OCI-LY3 (cell line): ENCODE data around the gene TNFRSF8.

ENCODE experiments used
- EZH2phosphoT487 ChIP-seq: fragments of 200-600 bp; shearing (Covaris generic); IDR thresholded peaks from 2 replicates; pipeline ENCODE4 v1.6.1; 2018; ENCODE audit warnings: antibody characterized with exemption, mixed run types, low read depth
- TF ChIP-seq, protein P1 (sequence below): fragments of 200-600, 300-600 bp; sonication (generic); IDR thresholded peaks from 2 replicates; pipeline ENCODE4 v1.5.1; 2014; ENCODE audit warnings: antibody characterized with exemption, low read length, low read depth

DNA sequence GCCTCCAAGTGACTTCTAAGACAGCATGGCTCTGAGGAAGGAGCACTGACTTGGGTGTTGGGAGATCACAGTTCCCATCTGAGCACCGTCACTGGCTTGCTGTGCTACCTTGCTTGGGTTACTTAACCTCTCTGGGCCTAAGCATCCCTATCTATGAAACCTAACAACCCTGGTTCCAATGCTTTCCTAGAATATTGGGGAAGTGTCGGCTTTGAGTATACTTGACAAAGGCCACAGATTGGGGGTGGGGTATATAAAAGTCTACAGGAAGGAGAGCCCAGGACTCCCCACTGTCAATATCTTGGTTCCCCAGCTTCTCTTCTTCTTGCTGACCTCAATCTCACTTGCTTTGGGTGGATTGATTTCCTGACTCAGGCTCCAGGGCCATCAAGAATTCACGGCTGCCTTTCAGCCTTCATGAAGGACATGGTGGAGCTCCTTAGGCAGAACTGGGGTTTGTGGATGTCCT lies 110.0 kb downstream of the TNFRSF8 start:
- TF ChIP-seq, protein P1, sequence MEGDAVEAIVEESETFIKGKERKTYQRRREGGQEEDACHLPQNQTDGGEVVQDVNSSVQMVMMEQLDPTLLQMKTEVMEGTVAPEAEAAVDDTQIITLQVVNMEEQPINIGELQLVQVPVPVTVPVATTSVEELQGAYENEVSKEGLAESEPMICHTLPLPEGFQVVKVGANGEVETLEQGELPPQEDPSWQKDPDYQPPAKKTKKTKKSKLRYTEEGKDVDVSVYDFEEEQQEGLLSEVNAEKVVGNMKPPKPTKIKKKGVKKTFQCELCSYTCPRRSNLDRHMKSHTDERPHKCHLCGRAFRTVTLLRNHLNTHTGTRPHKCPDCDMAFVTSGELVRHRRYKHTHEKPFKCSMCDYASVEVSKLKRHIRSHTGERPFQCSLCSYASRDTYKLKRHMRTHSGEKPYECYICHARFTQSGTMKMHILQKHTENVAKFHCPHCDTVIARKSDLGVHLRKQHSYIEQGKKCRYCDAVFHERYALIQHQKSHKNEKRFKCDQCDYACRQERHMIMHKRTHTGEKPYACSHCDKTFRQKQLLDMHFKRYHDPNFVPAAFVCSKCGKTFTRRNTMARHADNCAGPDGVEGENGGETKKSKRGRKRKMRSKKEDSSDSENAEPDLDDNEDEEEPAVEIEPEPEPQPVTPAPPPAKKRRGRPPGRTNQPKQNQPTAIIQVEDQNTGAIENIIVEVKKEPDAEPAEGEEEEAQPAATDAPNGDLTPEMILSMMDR = no peak
- no peak for TF ChIP-seq EZH2phosphoT487
